HG02938 (cell line): ENCODE results near the gene SRPK3.

Experiments used
- ATAC-seq: cut with Tn5 transposase; IDR thresholded peaks from one replicate; pipeline ENCODE4 v1.9.1; 2021; ENCODE audit warnings: mild to moderate bottlenecking, moderate library complexity; ENCODE audit not compliant: unreplicated experiment

Gene SRPK3

DNA sequence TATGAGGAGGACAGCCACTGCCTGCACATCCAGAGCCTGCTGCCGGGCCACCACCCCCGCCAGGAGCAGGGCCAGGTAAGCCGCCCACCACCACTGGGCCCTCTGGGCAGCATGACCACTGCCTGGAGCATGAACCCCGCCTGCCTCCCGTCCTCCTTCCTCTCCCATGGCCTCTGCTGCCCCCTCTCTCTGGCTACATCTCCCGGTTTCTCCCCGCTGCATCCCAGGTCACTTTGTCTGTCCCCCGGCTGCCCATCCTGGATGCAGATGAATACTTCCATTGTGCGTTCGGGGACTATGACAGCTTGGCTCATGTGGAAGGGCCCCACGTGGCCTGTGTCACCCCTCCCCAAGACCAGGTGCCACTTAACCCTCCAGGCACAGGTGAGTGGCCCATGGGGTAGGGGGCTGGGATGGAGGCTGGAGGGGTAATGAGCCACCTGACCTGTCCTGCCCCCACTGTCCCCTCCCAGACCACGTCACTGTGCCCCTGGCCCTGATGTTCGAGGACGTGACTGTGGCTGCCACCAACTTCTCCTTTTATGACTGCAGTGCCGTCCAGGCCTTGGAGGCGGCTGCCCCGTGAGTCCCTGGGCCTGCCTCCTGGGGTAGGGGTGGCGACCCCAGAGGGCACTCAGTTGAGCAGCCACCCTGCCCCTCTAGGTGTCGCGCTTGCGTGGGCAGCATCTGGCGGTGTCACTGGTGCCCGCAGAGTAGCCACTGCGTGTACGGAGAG is 10.8 kb upstream of the SRPK3 start:
- no peak for ATAC-seq

DNA sequence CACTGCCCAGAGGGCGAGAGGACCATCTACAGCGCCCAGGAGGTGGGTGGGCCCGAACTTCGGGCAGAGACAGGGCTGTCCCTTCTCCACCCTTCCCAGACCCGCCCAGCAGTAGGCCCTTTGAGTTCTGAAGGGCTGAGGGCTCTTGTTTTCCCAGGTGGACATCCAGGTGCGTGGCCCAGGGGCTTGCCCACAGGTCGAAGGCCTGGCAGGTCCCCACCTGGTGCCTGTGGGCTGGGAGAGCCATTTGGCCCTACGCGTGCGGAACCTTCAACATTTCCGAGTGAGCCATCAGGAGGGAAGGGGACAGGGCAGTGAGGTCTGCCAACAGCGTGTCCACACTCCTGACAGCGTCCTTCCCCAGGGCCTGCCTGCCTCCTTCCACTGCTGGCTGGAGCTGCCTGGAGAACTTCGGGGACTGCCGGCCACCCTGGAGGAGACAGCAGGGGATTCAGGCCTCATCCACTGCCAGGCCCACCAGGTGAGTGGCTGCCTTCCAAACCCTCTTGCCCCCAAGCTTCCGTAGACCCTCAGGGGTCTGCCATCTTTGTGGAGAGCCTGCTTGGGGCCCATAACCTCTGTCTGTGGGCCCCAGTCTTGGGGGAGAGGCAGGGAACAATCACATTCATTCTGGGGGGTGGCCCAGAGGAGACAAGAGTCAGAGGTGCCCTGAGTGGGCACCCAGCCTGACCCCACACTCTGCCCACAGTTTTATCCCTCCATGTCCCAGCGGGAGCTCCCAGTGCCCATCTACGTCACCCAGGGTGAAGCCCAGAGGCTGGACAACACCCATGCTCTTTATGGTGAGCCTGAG is 10.0 kb upstream of the SRPK3 start:
- no peak for ATAC-seq

DNA sequence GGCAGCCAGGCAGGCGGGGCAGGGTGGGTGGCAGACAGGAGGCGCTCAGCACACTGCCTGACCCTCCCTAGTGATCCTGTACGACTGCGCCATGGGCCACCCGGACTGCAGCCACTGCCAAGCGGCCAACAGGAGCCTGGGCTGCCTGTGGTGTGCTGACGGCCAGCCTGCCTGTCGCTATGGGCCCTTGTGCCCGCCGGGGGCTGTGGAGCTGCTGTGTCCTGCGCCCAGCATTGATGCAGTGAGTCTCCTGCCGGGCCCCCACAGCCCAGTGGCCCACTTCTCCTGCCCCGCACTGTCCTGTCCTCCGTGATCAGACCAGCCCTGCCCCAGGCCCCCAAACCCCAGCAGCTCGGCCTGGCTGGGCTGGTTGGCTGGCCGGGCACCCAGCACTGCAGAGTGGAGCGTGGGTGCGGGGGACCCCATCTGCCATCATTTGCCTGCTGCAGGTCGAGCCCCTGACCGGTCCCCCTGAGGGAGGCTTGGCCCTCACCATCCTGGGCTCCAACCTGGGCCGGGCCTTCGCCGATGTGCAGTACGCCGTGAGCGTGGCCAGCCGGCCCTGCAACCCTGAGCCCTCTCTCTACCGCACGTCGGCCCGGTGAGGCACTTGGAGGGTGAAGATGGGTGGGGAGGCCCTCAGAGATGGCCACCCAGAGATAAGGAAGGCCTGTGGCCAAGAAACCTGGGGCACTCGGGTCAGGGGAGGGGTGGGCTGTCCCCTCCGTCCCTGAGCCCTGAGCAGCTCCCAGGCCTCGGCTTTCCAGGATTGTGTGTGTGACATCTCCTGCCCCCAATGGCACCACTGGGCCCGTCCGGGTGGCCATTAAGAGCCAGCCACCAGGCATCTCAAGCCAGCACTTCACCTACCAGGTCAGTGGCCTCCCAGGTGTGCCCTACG is 9.2 kb upstream of the SRPK3 start:
- ATAC-seq = no peak

DNA sequence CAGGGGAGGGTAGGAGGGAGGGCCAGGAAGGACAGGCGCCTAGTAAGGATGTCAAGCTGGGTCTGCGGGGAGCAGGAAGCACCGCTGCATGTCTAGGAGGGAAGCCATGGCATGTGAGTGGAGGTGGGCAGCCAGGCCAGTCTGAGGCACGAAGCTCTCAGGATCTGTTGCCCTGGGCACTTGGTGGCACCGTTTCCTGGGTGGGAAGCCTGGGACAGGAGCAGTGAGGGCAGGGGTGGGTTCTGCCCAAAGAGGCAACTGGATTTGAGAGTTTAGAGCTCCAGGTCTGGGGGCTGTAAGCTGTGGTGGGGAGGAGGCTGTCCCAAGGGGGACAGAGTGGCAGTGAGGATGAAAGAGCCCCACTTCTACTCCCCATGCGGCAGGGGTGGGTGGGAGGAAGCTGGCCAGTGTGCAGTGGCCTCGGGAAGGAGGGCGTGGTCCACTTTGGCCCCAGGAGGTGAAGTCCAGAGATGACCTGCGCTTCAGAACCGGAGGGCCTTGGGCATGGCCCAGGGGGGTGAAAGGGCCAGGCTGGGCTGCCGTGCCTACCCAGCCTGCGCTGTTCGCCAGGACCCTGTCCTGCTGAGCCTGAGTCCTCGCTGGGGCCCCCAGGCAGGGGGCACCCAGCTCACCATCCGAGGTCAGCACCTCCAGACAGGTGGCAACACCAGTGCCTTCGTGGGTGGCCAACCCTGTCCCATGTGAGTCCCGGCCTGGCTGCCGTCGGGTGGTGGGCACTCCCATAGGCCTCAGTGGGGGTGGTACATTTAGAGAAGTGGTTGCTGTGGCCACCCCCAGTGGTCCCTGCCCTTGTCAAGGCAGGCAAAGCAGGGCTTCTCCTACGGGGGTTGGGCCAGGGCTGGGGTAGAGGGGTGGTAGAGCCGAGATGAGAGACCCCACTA is 8.3 kb upstream of the SRPK3 start:
- no peak for ATAC-seq

DNA sequence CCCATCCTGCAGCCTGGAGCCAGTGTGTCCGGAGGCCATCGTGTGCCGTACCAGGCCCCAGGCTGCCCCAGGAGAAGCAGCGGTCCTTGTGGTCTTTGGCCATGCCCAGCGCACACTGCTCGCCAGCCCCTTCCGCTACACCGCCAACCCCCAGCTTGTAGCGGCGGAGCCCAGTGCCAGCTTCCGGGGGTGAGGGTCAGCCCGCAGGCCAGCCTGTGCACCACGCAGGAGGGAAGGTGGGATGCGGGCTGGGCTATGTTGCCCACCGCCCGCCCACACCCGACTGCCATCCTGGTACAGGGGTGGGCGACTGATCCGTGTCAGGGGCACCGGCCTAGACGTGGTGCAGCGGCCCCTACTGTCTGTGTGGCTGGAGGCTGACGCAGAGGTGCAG is 7.6 kb upstream of the SRPK3 start:
- no peak for ATAC-seq

DNA sequence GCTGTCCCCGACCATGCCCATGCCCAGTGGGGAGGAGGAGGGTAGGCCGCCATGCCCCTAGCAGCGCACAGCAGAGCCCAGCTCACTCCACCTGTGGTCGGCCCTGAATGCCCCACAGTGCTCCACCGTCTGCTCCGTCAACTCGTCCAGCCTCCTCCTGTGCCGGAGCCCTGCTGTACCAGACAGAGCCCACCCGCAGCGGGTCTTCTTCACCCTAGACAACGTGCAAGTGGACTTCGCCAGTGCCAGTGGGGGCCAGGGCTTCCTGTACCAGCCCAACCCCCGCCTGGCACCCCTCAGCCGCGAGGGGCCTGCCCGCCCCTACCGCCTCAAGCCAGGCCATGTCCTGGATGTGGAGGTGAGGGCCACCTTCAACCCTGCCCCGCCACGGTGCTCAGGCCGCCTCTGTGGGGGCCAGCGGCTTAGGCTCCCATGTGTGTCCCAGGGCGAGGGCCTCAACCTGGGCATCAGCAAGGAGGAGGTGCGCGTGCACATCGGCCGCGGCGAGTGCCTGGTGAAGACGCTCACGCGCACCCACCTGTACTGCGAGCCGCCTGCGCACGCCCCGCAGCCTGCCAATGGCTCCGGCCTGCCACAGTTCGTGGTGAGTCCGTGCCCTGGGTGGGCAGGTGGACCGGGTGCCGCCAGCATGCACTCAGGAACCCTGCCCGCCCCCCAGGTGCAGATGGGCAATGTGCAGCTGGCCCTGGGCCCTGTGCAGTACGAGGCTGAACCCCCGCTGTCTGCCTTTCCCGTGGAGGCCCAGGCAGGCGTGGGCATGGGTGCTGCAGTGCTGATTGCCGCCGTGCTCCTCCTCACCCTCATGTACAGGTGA is 6.9 kb upstream of the SRPK3 start:
- ATAC-seq = no peak

DNA sequence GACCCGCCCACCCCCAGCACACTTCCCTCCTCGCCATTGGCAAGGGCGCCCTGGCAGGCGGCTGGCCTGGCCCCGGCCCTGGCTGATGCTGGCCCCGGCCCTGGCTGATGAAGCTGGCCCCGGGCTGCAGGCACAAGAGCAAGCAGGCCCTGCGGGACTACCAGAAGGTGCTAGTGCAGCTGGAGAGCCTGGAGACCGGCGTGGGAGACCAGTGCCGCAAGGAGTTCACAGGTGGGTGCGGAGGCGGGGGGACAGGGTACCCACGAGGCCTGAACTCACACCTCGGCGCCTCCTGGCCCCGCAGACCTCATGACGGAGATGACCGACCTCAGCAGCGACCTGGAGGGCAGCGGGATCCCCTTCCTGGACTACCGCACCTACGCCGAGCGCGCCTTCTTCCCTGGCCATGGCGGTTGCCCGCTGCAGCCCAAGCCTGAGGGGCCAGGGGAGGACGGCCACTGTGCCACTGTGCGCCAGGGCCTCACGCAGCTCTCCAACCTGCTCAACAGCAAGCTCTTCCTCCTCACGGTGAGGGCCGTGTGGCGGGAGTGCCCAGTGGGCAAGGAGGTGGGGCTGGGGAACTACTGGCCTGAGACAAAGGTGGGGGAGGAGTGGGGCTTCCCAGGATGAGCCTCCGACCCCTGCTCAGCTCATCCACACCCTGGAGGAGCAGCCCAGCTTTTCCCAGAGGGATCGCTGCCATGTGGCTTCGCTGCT is 6.1 kb upstream of the SRPK3 start:
- ATAC-seq = no peak

DNA sequence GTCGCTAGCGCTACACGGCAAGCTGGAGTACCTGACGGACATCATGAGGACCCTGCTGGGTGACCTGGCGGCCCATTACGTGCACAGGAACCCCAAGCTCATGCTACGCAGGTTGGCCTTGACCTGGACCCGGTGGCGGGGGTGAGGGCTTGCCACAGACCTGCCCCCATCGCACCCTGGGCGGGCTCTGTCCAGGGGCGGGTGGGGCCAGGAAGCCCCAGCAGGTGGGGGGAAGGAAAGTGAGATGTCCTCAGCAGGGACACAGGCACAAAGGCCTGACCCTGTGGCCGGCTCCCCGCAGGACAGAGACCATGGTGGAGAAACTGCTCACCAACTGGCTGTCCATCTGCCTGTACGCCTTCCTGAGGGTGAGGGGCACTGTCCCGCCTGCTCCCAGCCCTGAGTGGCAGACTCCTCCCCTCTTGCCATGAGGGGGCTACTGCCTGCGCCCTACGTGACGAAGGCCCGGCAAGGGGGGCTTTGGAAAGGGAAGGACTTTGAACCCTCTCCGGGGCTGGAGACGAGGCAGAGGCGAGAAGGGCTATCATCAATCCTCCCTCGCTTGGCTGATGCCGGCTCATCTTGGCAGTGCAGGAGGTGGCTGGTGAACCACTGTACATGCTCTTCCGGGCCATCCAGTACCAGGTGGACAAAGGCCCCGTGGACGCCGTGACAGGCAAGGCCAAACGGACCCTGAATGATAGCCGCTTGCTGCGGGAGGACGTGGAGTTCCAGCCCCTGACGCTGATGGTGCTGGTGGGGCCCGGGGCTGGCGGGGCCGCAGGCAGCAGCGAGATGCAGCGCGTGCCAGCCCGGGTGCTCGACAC is 5.3 kb upstream of the SRPK3 start:
- ATAC-seq = no peak

DNA sequence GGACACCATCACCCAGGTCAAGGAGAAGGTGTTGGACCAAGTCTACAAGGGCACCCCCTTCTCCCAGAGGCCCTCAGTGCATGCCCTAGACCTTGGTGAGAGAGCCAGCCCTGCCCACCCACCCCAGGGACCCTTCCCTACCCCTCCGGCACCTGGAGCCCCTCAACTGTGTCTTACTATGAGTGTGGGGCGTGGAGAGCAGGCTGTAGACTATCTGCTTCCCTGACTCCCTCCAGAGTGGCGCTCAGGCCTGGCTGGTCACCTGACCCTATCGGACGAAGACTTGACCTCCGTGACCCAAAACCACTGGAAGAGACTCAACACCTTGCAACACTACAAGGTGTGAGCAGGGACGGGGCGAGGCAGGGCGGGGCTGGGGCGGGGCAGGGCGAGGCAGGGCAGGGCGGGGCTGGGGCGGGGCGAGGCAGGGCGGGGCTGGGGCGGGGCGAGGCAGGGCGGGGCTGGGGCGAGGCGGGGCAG is 4.7 kb upstream of the SRPK3 start:
- no peak for ATAC-seq

DNA sequence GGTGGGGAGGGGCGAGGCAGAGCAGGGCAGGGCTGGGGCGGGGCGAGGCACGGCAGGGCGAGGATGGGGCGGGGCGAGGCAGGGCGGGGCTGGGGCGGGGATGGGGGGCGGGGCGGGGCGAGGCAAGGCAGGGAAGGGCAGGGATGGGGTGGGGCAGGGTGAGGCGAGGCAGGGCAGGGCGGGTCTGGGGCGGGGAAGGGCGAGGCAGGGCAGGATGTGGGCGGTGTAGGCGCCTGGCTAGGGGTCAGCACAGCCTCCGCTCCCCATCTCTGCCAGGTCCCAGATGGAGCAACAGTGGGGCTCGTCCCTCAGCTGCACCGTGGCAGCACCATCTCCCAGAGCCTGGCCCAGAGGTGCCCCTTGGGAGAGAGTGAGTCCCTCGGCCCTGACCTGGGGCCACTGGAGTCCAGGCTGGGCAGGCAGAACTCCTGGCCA is 4.2 kb upstream of the SRPK3 start:
- no peak for ATAC-seq

DNA sequence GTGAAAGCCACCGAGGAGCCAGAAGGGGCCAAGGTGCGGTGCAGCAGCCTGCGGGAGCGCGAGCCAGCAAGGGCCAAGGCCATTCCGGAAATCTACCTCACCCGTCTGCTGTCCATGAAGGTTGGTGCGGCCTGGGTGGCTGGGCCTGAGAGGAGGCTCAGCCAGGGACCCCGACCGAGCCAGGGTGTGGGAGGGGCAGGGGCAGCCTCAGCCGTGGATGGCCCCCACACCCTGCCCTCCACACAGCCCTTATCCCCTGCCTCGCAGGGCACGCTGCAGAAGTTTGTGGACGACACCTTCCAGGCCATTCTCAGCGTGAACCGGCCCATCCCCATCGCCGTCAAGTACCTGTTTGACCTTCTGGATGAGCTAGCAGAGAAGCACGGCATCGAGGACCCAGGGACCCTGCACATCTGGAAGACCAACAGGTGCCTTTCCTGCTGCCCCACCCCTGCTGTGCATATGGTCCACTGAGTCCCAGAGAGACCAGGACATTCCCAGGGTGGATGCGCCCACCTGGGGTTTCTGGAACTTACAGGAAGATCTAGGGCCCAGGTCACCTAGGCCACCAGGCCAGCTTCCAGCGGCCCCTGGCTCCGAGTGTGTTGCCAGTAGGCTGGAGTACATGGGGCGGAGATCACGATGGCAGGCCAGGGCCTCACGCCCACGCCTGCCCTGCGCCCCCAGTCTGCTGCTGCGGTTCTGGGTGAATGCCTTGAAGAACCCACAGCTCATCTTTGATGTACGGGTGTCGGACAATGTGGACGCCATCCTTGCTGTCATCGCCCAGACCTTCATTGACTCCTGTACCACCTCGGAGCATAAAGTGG is 3.4 kb upstream of the SRPK3 start:
- no peak for ATAC-seq

DNA sequence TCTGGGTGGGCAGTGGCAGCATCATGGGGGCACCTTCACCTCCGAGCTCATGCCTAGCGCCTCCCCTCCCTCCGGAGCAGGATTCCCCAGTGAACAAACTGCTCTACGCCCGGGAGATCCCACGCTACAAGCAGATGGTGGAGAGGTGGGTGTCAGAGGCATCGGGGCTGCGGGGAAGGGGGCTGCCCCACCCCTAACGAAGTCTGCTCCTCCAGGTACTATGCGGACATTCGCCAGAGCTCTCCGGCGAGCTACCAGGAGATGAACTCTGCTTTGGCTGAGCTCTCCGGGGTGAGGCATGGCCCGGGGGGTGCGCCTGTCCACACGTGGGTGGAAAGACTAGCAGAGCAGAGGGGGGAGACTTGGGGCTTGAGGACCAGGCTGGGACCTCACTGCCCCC is 2.7 kb upstream of the SRPK3 start:
- no peak for ATAC-seq

DNA sequence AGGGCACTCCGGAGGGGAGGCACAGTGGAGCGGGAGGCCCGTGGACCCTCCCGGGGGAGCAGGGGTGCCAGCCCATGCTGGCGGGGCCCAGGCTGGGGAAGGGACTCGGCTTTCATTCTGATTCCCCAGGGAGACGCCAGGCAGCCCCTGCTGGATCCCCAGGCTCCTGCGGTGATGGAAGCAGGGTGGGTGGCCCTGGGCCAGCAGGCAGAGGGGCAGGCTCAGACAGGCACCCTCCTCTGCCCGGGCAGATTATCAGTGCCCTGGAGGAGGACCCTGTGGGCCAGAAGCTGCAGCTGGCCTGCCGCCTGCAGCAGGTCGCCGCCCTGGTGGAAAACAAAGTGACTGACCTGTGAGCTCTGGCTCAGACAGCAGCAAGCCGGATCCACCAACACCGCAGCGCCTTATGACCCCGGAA is 2.1 kb upstream of the SRPK3 start:
- no peak for ATAC-seq

DNA sequence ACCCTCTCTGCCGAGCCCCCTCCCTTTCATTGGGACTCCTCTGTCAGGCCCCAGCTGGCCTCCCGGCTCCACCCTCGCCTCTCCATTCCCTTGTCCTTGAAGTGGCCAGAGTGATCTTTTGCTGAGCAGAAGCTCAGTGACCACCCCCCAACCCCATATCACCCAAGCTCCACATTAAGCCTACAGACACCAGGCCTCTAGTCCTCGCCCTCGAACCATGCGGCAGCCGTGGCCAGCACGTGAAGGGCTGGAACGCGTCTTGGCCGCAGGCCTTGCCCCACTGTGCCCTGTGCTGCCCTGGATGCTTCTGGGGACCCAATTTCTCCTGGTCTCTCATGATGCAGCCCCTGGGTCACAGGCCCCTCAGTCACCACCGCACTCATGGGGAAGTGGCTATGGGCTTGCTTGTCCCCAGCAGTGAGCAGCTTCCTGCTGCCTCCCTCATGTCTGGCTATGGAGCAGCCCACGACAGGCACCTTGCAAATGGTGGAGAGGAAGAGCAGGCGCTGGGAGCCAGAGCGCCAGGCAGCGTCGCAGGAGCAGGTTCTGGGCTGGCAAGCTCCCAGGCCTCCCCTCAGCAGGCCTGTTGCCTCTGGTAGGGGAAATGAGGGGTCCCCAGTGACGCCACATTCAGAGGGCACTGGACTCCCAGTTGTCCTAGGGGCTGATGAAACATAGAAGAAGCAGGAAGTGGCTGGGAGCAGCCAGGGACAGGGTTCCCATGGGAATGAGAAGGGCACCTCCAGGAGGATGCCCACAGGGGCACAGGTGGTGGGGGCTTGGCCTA is 757 bp upstream of the SRPK3 start:
- ATAC-seq = no peak

DNA sequence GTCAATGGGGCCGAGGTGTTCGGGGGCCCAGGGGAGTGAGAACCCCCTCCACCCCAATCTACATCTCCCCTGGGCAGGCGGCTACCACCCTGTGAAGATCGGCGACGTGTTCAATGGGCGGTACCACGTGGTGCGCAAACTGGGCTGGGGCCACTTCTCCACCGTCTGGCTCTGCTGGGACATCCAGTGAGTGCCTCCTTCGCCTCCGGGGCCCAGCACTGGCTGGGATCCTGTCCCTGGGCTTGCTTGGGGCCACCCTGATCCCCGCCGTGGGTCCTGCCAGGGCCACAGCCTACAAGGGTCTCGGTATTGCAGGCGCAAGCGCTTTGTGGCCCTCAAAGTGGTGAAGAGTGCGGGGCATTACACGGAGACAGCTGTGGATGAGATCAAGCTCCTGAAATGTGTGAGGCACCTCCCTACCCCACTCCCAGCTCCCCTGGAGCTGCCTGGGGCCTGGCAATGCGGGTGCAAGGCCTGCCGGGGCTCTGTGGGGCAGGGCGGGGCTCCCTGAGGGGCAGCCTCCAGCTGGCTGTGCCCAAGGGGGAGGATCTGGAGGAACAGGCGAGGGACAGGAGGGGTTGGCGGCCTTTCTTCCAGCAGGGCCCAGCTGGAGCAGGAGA is 697 bp downstream of the SRPK3 start:
- ATAC-seq = no peak

DNA sequence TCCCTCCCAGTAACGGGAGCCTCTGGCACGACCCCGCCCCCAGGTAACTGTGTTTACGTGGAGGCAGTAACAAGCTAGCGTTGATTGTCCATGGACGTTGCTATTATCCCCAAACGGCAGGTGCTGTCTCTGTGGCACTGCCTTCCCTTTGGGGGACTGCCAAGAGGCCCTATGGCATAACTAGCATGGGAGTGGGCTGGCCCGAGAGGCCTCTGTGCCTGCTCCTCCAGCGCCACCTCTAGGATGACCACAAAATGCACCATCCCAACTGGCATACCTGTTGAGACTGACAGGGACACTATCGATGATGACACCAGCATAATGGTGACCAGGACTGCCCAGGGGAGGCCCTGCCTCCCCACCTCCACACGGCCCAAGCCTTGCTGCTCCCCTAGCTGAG is 1.5 kb downstream of the SRPK3 start:
- ATAC-seq = no peak
